ENCODE data around the gene QPCTL. TPM values are rescaled to one million over a fixed set of nuclear protein-coding genes. Genes with fewer than 3 reads are reported as not detected.

QPCTL gene
- total and polyA plus RNA-seq, 2 of the 13 experiments (the other 11 are each of a cell fraction or from before 2014, with no cell fraction given): 16.0 to 19.1 TPM

GRCh38 chr19:45681391-45682015 lies 11.0 kb upstream of the QPCTL start (continued):
- peak; percentile 92 for TF ChIP-seq ZSCAN31 (CRISPR knock-in tag; IDR thresholded peaks at IDR 0.05; ENCODE audit: low read depth)
- 0 out of 2 replicates have a peak, but pooled peaks have one; percentile 1 for TF ChIP-seq SIN3A (IDR thresholded peaks at IDR 0.05; ENCODE audit: borderline replicate concordance, low read depth, low read length)
- TF ChIP-seq ZBTB34 (CRISPR knock-in tag; IDR thresholded peaks at IDR 0.05): no peak
- no peak for TF ChIP-seq IKZF1 (IDR thresholded peaks at IDR 0.05)
- TF ChIP-seq HNF4A (CRISPR knock-in tag; IDR thresholded peaks at IDR 0.05): no peak
- TF ChIP-seq PHF5A (CRISPR knock-in tag; IDR thresholded peaks at IDR 0.05; ENCODE audit: low read depth, unreplicated experiment): no peak
- TF ChIP-seq ZNF333 (CRISPR knock-in tag; IDR thresholded peaks at IDR 0.05; ENCODE audit: borderline replicate concordance): no peak; the same call in 1 of the 2 replicates
- TF ChIP-seq PRPF4 (IDR thresholded peaks at IDR 0.05; ENCODE audit: low read depth, low read length, poor library complexity, severe bottlenecking): no peak
- no peak for TF ChIP-seq CBX1 (IDR thresholded peaks at IDR 0.05; ENCODE audit: low read depth)
- TF ChIP-seq TEAD2 (CRISPR knock-in tag; IDR thresholded peaks at IDR 0.05): no peak
- no peak for TF ChIP-seq ZNF567 (CRISPR knock-in tag; IDR thresholded peaks at IDR 0.05; ENCODE audit: borderline replicate concordance)
- TF ChIP-seq ZNF644 (CRISPR knock-in tag; IDR thresholded peaks at IDR 0.05; ENCODE audit: low read depth): no peak
- no peak for TF ChIP-seq RBAK (CRISPR knock-in tag; IDR thresholded peaks at IDR 0.05)
- no peak for TF ChIP-seq CEBPG (CRISPR knock-in tag; IDR thresholded peaks at IDR 0.05)
- no peak for TF ChIP-seq PRDM4 (CRISPR knock-in tag; IDR thresholded peaks at IDR 0.05; ENCODE audit: borderline replicate concordance)
- no peak for TF ChIP-seq ZNF737 (CRISPR knock-in tag; IDR thresholded peaks at IDR 0.05; ENCODE audit: borderline replicate concordance)
- TF ChIP-seq KLF6 (CRISPR knock-in tag; IDR thresholded peaks at IDR 0.05): no peak
- TF ChIP-seq IRF9 (CRISPR knock-in tag; IDR thresholded peaks at IDR 0.05; ENCODE audit: borderline replicate concordance): 0 out of 2 replicates have a peak, but pooled peaks have one; percentile 30
- no peak for TF ChIP-seq JUND (CRISPR knock-in tag; IDR thresholded peaks at IDR 0.05)
- no peak for TF ChIP-seq SNRNP70 (IDR thresholded peaks at IDR 0.05; ENCODE audit: low read depth, low read length)
- TF ChIP-seq MAFF (IDR thresholded peaks at IDR 0.05; ENCODE audit: low read depth, low read length): no peak
- TF ChIP-seq ZFP36L1 (CRISPR knock-in tag; IDR thresholded peaks at IDR 0.05): no peak
- TF ChIP-seq ZNF431 (CRISPR knock-in tag; IDR thresholded peaks at IDR 0.05; ENCODE audit: borderline replicate concordance, low read depth): no peak
- no peak for TF ChIP-seq ZNF761 (CRISPR knock-in tag; conservative IDR thresholded peaks at IDR 0.05)
- no peak for TF ChIP-seq ZNF101 (CRISPR knock-in tag; IDR thresholded peaks at IDR 0.05; ENCODE audit: borderline replicate concordance, low read depth)
